Prostate gland (tissue), 2 donors: Measurements from ENCODE around the gene CREB1.

Source experiments
- POLR2AphosphoS5 ChIP-seq: sonication (generic); formaldehyde crosslinking; IDR thresholded peaks from one replicate; pipeline ENCODE4 v1.6.1; 2017; ENCODE audit warnings: antibody characterized with exemption
- TF ChIP-seq, protein P1 (sequence below), 4 experiments: fragments of 200-600 bp in 2 of 4; fragments of 450-650 bp in 2 of 4; sonication (generic) in 2 of 4; IDR thresholded peaks; 1 replicate in 3 of 4; 2 replicates in 1 of 4; pipeline ENCODE4 v1.5.1; 2016 to 2019; ENCODE audit warnings: antibody characterized with exemption in 4 of 4, mild to moderate bottlenecking in 2 of 4, moderate library complexity in 2 of 4

GRCh38 chr2:207606829-207607228 is 77.1 kb downstream of the CREB1 start:
- TF ChIP-seq, protein P1, sequence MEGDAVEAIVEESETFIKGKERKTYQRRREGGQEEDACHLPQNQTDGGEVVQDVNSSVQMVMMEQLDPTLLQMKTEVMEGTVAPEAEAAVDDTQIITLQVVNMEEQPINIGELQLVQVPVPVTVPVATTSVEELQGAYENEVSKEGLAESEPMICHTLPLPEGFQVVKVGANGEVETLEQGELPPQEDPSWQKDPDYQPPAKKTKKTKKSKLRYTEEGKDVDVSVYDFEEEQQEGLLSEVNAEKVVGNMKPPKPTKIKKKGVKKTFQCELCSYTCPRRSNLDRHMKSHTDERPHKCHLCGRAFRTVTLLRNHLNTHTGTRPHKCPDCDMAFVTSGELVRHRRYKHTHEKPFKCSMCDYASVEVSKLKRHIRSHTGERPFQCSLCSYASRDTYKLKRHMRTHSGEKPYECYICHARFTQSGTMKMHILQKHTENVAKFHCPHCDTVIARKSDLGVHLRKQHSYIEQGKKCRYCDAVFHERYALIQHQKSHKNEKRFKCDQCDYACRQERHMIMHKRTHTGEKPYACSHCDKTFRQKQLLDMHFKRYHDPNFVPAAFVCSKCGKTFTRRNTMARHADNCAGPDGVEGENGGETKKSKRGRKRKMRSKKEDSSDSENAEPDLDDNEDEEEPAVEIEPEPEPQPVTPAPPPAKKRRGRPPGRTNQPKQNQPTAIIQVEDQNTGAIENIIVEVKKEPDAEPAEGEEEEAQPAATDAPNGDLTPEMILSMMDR (IDR thresholded peaks at IDR 0.05), result no peak
- TF ChIP-seq POLR2AphosphoS5, result no peak
